MCF 10A (cell line): Measurements from ENCODE around the gene MIOX. TPM values are rescaled to one million over a fixed set of nuclear protein-coding genes. Genes with fewer than 3 reads are reported as not detected.

Source experiments
- BruUV-seq: library from RNA; stranded (reverse); fragments of 400-500 nt; replicated peaks from 2 replicates; lab custom pipeline; 2021; lab: Mats Ljungman, UMichigan
- CTCF ChIA-PET: fragments of 300-600 bp; sonication (Branson Sonifier 250); formaldehyde crosslinking; extraction: SDS; loops from one replicate; lab custom pipeline; 2021; ENCODE audit warnings: antibody characterized with exemption, inconsistent platforms; lab: Yijun Ruan, JAX
- POLR2A ChIA-PET: fragments of 300-600, 350-650 bp; sonication (Branson Sonifier 250); formaldehyde crosslinking; extraction: SDS; loops from one replicate; lab custom pipeline; 2020; ENCODE audit warnings: antibody characterized with exemption, inconsistent platforms; lab: Yijun Ruan, JAX
- DNase-seq: peaks from one replicate; pipeline ENCODE4 v3.0.0-alpha.2; 2018; ENCODE audit not compliant: unreplicated experiment
- H3K27ac Mint-ChIP-seq: one replicate; pipeline ENCODE4 v1.8.0; 2022; ENCODE audit warnings: mild to moderate bottlenecking, low read depth, mixed read lengths; ENCODE audit not compliant: unreplicated experiment
- H3K27me3 Mint-ChIP-seq: one replicate; pipeline ENCODE4 v1.8.0; 2022; ENCODE audit warnings: mixed read lengths; ENCODE audit not compliant: insufficient read depth, unreplicated experiment
- H3K36me3 Mint-ChIP-seq: one replicate; pipeline ENCODE4 v1.8.0; 2022; ENCODE audit warnings: mild to moderate bottlenecking, moderate library complexity, mixed read lengths; ENCODE audit not compliant: insufficient read depth, unreplicated experiment
- H3K4me1 Mint-ChIP-seq: one replicate; pipeline ENCODE4 v1.8.0; 2022; ENCODE audit warnings: mixed read lengths; ENCODE audit not compliant: insufficient read depth, unreplicated experiment
- H3K4me3 Mint-ChIP-seq: one replicate; pipeline ENCODE4 v1.8.0; 2022; ENCODE audit warnings: mild to moderate bottlenecking, moderate library complexity, mixed read lengths; ENCODE audit not compliant: unreplicated experiment
- H3K9me3 Mint-ChIP-seq: one replicate; pipeline ENCODE4 v1.8.0; 2022; ENCODE audit warnings: mixed read lengths; ENCODE audit not compliant: unreplicated experiment
- CTCF ChIP-seq: fragments of 200-600 bp; IDR thresholded peaks from one replicate; pipeline ENCODE4 v1.8.0; 2022; ENCODE audit warnings: antibody characterized with exemption, mild to moderate bottlenecking; ENCODE audit not compliant: unreplicated experiment
- intact Hi-C: fragments of 100-400 bp; cut with micrococcal nuclease; formaldehyde crosslinking; loops from 2 replicates; pipeline ENCODE4 v1.14.1; 2022
- total RNA-seq: library from RNA; stranded (reverse); gene quantifications from 2 replicates; pipeline ENCODE4 v1.2.3, GENCODE V29; 2022

MIOX gene
- total RNA-seq, 1 experiment from 2014 or later = 0.63 TPM

GRCh38 chr22:50521710-50522109 is 35.1 kb downstream of the MIOX start:
- H3K9me3 Mint-ChIP-seq = no peaks in the 10 kb centered on the region
- DNase-seq = no peak
- peaks cover 7% of the 10 kb centered on the region for H3K4me1 Mint-ChIP-seq
- no TSS peak for BruUV-seq
- peaks cover 53% of the 10 kb centered on the region for H3K36me3 Mint-ChIP-seq
- TF ChIP-seq CTCF = no peak
- H3K27me3 Mint-ChIP-seq = no peaks in the 10 kb centered on the region
- no peak overlapping the region for H3K27ac Mint-ChIP-seq
- POLR2A ChIA-PET = interaction anchor here (1.1 kb wide), 1 partner anchor 14 kb away, joined by 4 read pairs; the partner anchor contains the start of genes LMF2 and NCAPH2
- no peak overlapping the region for H3K4me3 Mint-ChIP-seq
- intact Hi-C loops = no loop called here
- CTCF ChIA-PET = interaction anchor here (1.4 kb wide), 1 partner anchor 42 kb away, joined by 8 read pairs; the partner anchor contains the start of gene SYCE3

- Mint-ChIP-seq H3K27me3 (no peaks in the 10 kb centered on the region), H3K27ac (no peak overlapping the region), H3K4me3 (no peak overlapping the region), H3K36me3 (peaks cover 55% of the 10 kb centered on the region), H3K9me3 (no peaks in the 10 kb centered on the region), H3K4me1 (peaks cover 13% of the 10 kb centered on the region)
- ChIA-PET POLR2A (interaction anchor here (0.6 to 1.1 kb wide), 3 partner anchors 13 to 41 kb away, joined by 3 to 4 read pairs (median 3); partner anchors contain the start of genes LMF2 and NCAPH2), CTCF (interaction anchor here (1.0 to 1.4 kb wide), 2 partner anchors 41 to 99 kb away, joined by 4 to 8 read pairs; partner anchors contain the start of gene SYCE3)
- intact Hi-C loops = no loop called here
- no TSS peak for BruUV-seq
- DNase-seq = no peak
- no peak for TF ChIP-seq CTCF
Observed at GRCh38 chr22:50522208-50522805, 35.6 kb downstream of the MIOX start.

- ChIA-PET POLR2A (interaction anchor here (0.6 to 1.1 kb wide), 3 partner anchors 14 to 41 kb away, joined by 3 to 4 read pairs (median 3); partner anchors contain the start of genes LMF2 and NCAPH2), CTCF (interaction anchor here (0.7 to 1.4 kb wide), 3 partner anchors 14 to 98 kb away, joined by 3 to 8 read pairs (median 4); partner anchors contain the start of gene SYCE3)
- DNase-seq = no peak
- Mint-ChIP-seq H3K27ac (no peak overlapping the region), H3K9me3 (no peaks in the 10 kb centered on the region), H3K36me3 (peaks cover 60% of the 10 kb centered on the region), H3K27me3 (no peaks in the 10 kb centered on the region), H3K4me1 (peaks cover 14% of the 10 kb centered on the region), H3K4me3 (no peak overlapping the region)
- intact Hi-C loops = no loop called here
- no TSS peak for BruUV-seq
- TF ChIP-seq CTCF = no peak
Observed at GRCh38 chr22:50522806-50523438, 36.3 kb downstream of the MIOX start.

- Mint-ChIP-seq H3K4me1 (peaks cover 16% of the 10 kb centered on the region), H3K9me3 (no peaks in the 10 kb centered on the region), H3K27me3 (no peaks in the 10 kb centered on the region), H3K4me3 (no peak overlapping the region), H3K27ac (no peak overlapping the region), H3K36me3 (peaks cover 60% of the 10 kb centered on the region)
- POLR2A ChIA-PET = interaction anchor here (3.3 to 7.1 kb wide), 2 partner anchors 14 to 16 kb away, joined by 113 to 170 read pairs; partner anchors contain the start of genes LMF2 and NCAPH2
- no peak for DNase-seq
- intact Hi-C loops = no loop called here
- TF ChIP-seq CTCF = no peak
- BruUV-seq = no TSS peak
- CTCF ChIA-PET = interaction anchor here (0.7 to 1.0 kb wide), 2 partner anchors 14 to 98 kb away, joined by 3 to 4 read pairs; no protein-coding TSS in a partner anchor
Observed at GRCh38 chr22:50523458-50523805, 36.8 kb downstream of the MIOX start.
